ENCODE results near the gene LRCOL1. TPM values are rescaled to one million over a fixed set of nuclear protein-coding genes. Genes with fewer than 3 reads are reported as not detected.
A peak's percentile ranks its signal among the peaks of the same experiment; 100 is the strongest.

LRCOL1 gene
- total and polyA plus RNA-seq, 2 experiments from 2014 or later: 1.7 TPM; not detected in 1

GRCh38 chr12:132593938-132594358 is 16.4 kb downstream of the LRCOL1 start:
- H3K4me1 Mint-ChIP-seq: peaks cover 6% of the 10 kb centered on the region; the same call in 2 of the 3 replicates
- Histone ChIP-seq H3K4me1 (ENCODE audit: insufficient read depth) (peaks cover 3% of the 10 kb centered on the region; the same call in 1 of the 2 replicates), H3K4me2 (no peak overlapping the region), H3K27me3 (ENCODE audit: insufficient read depth) (peaks cover 81% of the 10 kb centered on the region), H3F3A (replicated peaks; ENCODE audit: low read depth) (peaks cover 15% of the 10 kb centered on the region), H3K4me3 (no peak overlapping the region), H3K9me2 (ENCODE audit: insufficient read depth) (no peaks in the 10 kb centered on the region), H3K36me3 (ENCODE audit: insufficient read depth) (no peaks in the 10 kb centered on the region), H4K20me1 (replicated peaks; ENCODE audit: insufficient read depth) (no peaks in the 10 kb centered on the region), H2AFZ (no peak overlapping the region), H3K27ac (ENCODE audit: low read depth) (no peak overlapping the region), H3K79me2 (replicated peaks; ENCODE audit: insufficient read depth) (no peaks in the 10 kb centered on the region)
- peaks cover 80% of the 10 kb centered on the region for H3K27me3 Mint-ChIP-seq (ENCODE audit: insufficient read depth, low read depth, poor library complexity)
- DNase-seq (ENCODE audit: low spot score) (peak; percentile 98), ATAC-seq (peak; percentile 93)
- no peaks in the 10 kb centered on the region; the same call in 2 of the 3 replicates for H3K36me3 Mint-ChIP-seq (ENCODE audit: low read depth)
- H3K27ac Mint-ChIP-seq: no peak overlapping the region
- H3K4me3 Mint-ChIP-seq: no peak overlapping the region; the same call in 2 of the 3 replicates
- H3K9me3 Mint-ChIP-seq: peaks cover 12% of the 10 kb centered on the region
- TF ChIP-seq CREB1 (CRISPR knock-in tag; IDR thresholded peaks at IDR 0.05; ENCODE audit: low read depth) (no peak), ZNF331 (CRISPR knock-in tag; IDR thresholded peaks at IDR 0.05; ENCODE audit: low read depth) (no peak), JUNB (IDR thresholded peaks at IDR 0.05; ENCODE audit: unreplicated experiment) (no peak), ZNF462 (CRISPR knock-in tag; IDR thresholded peaks at IDR 0.05) (no peak), NANOG (IDR thresholded peaks at IDR 0.05; ENCODE audit: borderline replicate concordance) (no peak), EZH2phosphoT487 (IDR thresholded peaks at IDR 0.05; ENCODE audit: unreplicated experiment) (no peak), CTCF (conservative IDR thresholded peaks at IDR 0.05; ENCODE audit: low read depth in 2 of 2) (no peak), POLR2AphosphoS5 (IDR thresholded peaks at IDR 0.05; ENCODE audit: low read depth) (no peak), REST (IDR thresholded peaks at IDR 0.05; ENCODE audit: unreplicated experiment) (no peak), STAT1 (IDR thresholded peaks at IDR 0.05; ENCODE audit: unreplicated experiment) (no peak), ZNF114 (CRISPR knock-in tag; IDR thresholded peaks at IDR 0.05) (no peak), EZH2 (IDR thresholded peaks at IDR 0.05; ENCODE audit: low read depth, unreplicated experiment) (no peak), ETS1 (IDR thresholded peaks at IDR 0.05) (no peak)
